Neural progenitor cell (in vitro differentiated cells): ENCODE results near the gene PSEN1.

Experiments
- EZH2 ChIP-seq: fragments of 200-600 bp; sonication (generic); IDR thresholded peaks from 2 replicates; pipeline ENCODE4 v1.6.1; 2017; ENCODE audit warnings: antibody characterized with exemption, mild to moderate bottlenecking, moderate library complexity
- EZH2phosphoT487 ChIP-seq: fragments of 200-600 bp; sonication (generic); IDR thresholded peaks from 2 replicates; pipeline ENCODE4 v1.6.1; 2017; ENCODE audit warnings: antibody characterized with exemption
- TF ChIP-seq, protein P1 (sequence below): fragments of 200-600 bp; sonication (generic); IDR thresholded peaks from 2 replicates; pipeline ENCODE4 v1.5.1; 2017; ENCODE audit warnings: antibody characterized with exemption, mild to moderate bottlenecking

DNA sequence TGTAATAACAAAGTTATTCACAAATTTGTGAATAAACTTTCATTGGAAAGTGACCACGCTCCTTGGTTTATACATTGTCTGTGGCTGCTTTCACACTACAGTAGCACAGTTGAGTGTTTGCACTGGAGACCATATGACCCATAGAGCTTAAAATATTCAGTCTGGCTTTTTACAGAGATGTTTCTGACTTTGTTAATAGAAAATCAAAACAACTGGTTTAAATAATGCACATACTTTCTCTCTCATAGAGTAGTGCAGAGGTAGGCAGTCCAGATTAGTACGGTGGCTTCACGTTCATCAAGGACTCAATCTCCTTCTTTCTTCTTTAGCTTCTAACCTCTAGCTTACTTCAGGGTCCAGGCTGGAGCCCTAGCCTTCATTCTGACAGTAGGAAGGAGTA lies 36.2 kb downstream of the PSEN1 start:
- TF ChIP-seq, protein P1, sequence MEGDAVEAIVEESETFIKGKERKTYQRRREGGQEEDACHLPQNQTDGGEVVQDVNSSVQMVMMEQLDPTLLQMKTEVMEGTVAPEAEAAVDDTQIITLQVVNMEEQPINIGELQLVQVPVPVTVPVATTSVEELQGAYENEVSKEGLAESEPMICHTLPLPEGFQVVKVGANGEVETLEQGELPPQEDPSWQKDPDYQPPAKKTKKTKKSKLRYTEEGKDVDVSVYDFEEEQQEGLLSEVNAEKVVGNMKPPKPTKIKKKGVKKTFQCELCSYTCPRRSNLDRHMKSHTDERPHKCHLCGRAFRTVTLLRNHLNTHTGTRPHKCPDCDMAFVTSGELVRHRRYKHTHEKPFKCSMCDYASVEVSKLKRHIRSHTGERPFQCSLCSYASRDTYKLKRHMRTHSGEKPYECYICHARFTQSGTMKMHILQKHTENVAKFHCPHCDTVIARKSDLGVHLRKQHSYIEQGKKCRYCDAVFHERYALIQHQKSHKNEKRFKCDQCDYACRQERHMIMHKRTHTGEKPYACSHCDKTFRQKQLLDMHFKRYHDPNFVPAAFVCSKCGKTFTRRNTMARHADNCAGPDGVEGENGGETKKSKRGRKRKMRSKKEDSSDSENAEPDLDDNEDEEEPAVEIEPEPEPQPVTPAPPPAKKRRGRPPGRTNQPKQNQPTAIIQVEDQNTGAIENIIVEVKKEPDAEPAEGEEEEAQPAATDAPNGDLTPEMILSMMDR = no peak
- TF ChIP-seq EZH2 (no peak), EZH2phosphoT487 (no peak)
